WTC11 (cell line): ENCODE results near the gene ZNF582.

Source experiments
- MYBL2 ChIP-seq: sonication (generic); formaldehyde crosslinking; IDR thresholded peaks from 2 replicates; pipeline ENCODE4 v1.8.1; 2023; ENCODE audit warnings: mild to moderate bottlenecking, moderate library complexity, missing genetic modification reagents
- TF ChIP-seq, protein P1 (sequence below): sonication (generic); formaldehyde crosslinking; IDR thresholded peaks from 2 replicates; pipeline ENCODE4 v1.8.0; 2022; ENCODE audit warnings: mild to moderate bottlenecking, missing genetic modification reagents

DNA sequence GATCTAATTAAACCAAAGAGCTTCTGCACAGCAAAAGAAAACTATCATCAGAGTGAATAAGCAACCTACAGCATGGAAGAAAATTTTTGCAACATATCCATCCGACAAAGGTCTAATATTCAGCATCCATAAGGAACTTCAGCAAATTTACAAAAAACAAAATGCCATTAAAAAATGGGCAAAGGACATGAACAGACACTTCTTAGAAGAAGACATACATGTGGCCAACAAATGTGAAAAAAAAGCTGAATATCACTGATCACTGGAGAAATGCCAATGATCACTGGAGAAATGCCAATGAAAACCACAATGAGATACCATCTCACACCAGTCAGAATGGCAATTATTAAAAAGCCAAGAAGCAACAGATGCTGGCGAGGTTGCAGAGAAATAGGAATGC, 32.5 kb downstream of the ZNF582 start:
- TF ChIP-seq, protein P1, sequence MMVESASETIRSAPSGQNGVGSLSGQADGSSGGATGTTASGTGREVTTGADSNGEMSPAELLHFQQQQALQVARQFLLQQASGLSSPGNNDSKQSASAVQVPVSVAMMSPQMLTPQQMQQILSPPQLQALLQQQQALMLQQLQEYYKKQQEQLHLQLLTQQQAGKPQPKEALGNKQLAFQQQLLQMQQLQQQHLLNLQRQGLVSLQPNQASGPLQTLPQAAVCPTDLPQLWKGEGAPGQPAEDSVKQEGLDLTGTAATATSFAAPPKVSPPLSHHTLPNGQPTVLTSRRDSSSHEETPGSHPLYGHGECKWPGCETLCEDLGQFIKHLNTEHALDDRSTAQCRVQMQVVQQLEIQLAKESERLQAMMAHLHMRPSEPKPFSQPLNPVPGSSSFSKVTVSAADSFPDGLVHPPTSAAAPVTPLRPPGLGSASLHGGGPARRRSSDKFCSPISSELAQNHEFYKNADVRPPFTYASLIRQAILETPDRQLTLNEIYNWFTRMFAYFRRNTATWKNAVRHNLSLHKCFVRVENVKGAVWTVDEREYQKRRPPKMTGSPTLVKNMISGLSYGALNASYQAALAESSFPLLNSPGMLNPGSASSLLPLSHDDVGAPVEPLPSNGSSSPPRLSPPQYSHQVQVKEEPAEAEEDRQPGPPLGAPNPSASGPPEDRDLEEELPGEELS (CRISPR knock-in tag), result no peak
- TF ChIP-seq MYBL2 (CRISPR knock-in tag), result no peak
